H1 (cell line): Measurements from ENCODE around the gene VWA1. TPM values are rescaled to one million over a fixed set of nuclear protein-coding genes. Genes with fewer than 3 reads are reported as not detected.

Source experiments
- CTCF ChIA-PET: fragments of 300-600 bp; sonication (Branson Sonifier 250); formaldehyde crosslinking; loops from one replicate; lab custom pipeline; 2021; ENCODE audit not compliant: partially characterized antibody; lab: Charles Lee
- POLR2A ChIA-PET: fragments of 300-600 bp; sonication (Branson Sonifier 250); formaldehyde crosslinking; loops from one replicate; lab custom pipeline; 2021; ENCODE audit warnings: inconsistent platforms; ENCODE audit not compliant: partially characterized antibody; lab: Charles Lee
- DNase-seq, 2 experiments: peaks; one replicate each; pipeline versions ENCODE4 v3.0.0 to v3.0.0-alpha.2; 2010 to 2022; ENCODE audit warnings: low spot score in 2 of 2, low read depth in 1 of 2, mixed read lengths in 1 of 2
- FAIRE-seq: peaks from 2 replicates; lab custom pipeline; 2011; peaks lifted over from hg19 to GRCh38; lab: Jason Lieb, UNC
- H2AFZ ChIP-seq: 2 replicates; pipeline ENCODE4 v1.8.1; 2012; ENCODE audit warnings: low read length, inconsistent platforms
- H2AK5ac ChIP-seq: 2 replicates; pipeline ENCODE4 v1.6.1; 2013; ENCODE audit warnings: low read depth, low read length
- H2BK120ac ChIP-seq: replicated peaks from 2 replicates; pipeline ENCODE3; 2013; ENCODE audit warnings: low read depth, low read length, inconsistent platforms
- H2BK12ac ChIP-seq: 2 replicates; pipeline ENCODE4 v1.6.1; 2013; ENCODE audit warnings: low read depth, low read length
- H2BK15ac ChIP-seq: 2 replicates; pipeline ENCODE4 v1.6.1; 2013; ENCODE audit warnings: low read length
- H2BK20ac ChIP-seq: 2 replicates; pipeline ENCODE4 v1.6.1; 2013; ENCODE audit warnings: low read length
- H2BK5ac ChIP-seq: 2 replicates; pipeline ENCODE4 v1.6.1; 2013; ENCODE audit warnings: low read depth, low read length
- H3K14ac ChIP-seq: 2 replicates; pipeline ENCODE4 v1.6.1; 2013; ENCODE audit warnings: inconsistent platforms; ENCODE audit not compliant: insufficient read length
- H3K18ac ChIP-seq: 2 replicates; pipeline ENCODE4 v1.6.1; 2013; ENCODE audit warnings: low read length; ENCODE audit errors: extremely low read depth
- H3K23ac ChIP-seq: 2 replicates; pipeline ENCODE4 v1.6.1; 2013; ENCODE audit warnings: inconsistent platforms; ENCODE audit not compliant: insufficient read length
- H3K23me2 ChIP-seq: 2 replicates; pipeline ENCODE4 v1.6.1; 2013; ENCODE audit warnings: low read depth, low read length
- H3K27ac ChIP-seq: 2 replicates; pipeline ENCODE4 v1.6.1; 2011; ENCODE audit warnings: low read depth, low read length, inconsistent platforms
- H3K27me3 ChIP-seq, 4 experiments: replicated peaks in 1 of 4; 1 replicate in 1 of 4; 2 replicates in 3 of 4; pipeline versions ENCODE4 v1.6.1 to v1.8.1; 2011 to 2013; ENCODE audit warnings: low read length in 3 of 4, mild to moderate bottlenecking in 3 of 4, inconsistent platforms in 2 of 4, mixed read lengths in 2 of 4, moderate library complexity in 1 of 4; ENCODE audit not compliant: control insufficient read depth in 3 of 4, insufficient read depth in 3 of 4; ENCODE audit errors: extremely low read depth in 1 of 4
- H3K36me3 ChIP-seq, 4 experiments: 2 replicates each; pipeline versions ENCODE4 v1.6.1 to v1.8.1; 2011 to 2013; ENCODE audit warnings: mild to moderate bottlenecking in 4 of 4, low read length in 3 of 4, moderate library complexity in 2 of 4, control low read depth in 1 of 4, inconsistent platforms in 1 of 4; ENCODE audit not compliant: insufficient read depth in 4 of 4, control insufficient read depth in 2 of 4
- H3K4ac ChIP-seq: replicated peaks from 2 replicates; pipeline ENCODE3; 2013; ENCODE audit warnings: low read length, low read depth, mixed read lengths, inconsistent platforms; ENCODE audit not compliant: insufficient read length
- H3K4me1 ChIP-seq, 4 experiments: replicated peaks in 1 of 4; 1 replicate in 1 of 4; 2 replicates in 3 of 4; pipeline versions ENCODE4 v1.6.1 to v1.8.1; 2011 to 2013; ENCODE audit warnings: low read length in 3 of 4, inconsistent platforms in 2 of 4, mixed read lengths in 1 of 4; ENCODE audit not compliant: insufficient read depth in 4 of 4, control insufficient read depth in 3 of 4
- H3K4me2 ChIP-seq, 2 experiments: 2 replicates each; pipeline versions ENCODE4 v1.6.1 to v1.8.1; 2011 to 2013; ENCODE audit warnings: low read depth in 2 of 2, low read length in 2 of 2, control low read depth in 1 of 2, inconsistent platforms in 1 of 2, mild to moderate bottlenecking in 1 of 2; ENCODE audit not compliant: insufficient read depth in 1 of 2
- H3K4me3 ChIP-seq, 4 experiments: fragments of 200-600, 300-600 bp in 1 of 4; sonication (generic), shearing (Covaris generic), sonication (Bioruptor Twin) in 1 of 4; 2 replicates each; pipeline versions ENCODE4 v1.5.1 to v1.8.1; 2011 to 2016; ENCODE audit warnings: low read length in 4 of 4, low read depth in 3 of 4, control low read depth in 2 of 4, inconsistent platforms in 2 of 4, mild to moderate bottlenecking in 2 of 4, mixed read lengths in 1 of 4, moderate library complexity in 1 of 4; ENCODE audit not compliant: insufficient read depth in 2 of 4; ENCODE audit errors: extremely low read depth in 1 of 4
- H3K56ac ChIP-seq: replicated peaks from 2 replicates; pipeline ENCODE3; 2013; ENCODE audit warnings: low read depth, mild to moderate bottlenecking, mixed read lengths, low read length, inconsistent platforms; ENCODE audit not compliant: insufficient read length
- H3K79me1 ChIP-seq: 2 replicates; pipeline ENCODE4 v1.6.1; 2013; ENCODE audit warnings: low read depth, low read length, control low read depth
- H3K79me2 ChIP-seq, 2 experiments: 2 replicates each; pipeline versions ENCODE4 v1.6.1 to v1.8.1; 2012 to 2013; ENCODE audit warnings: low read length in 2 of 2, mild to moderate bottlenecking in 2 of 2, inconsistent platforms in 1 of 2; ENCODE audit not compliant: insufficient read depth in 2 of 2, control insufficient read depth in 1 of 2
- H3K9ac ChIP-seq, 4 experiments: replicated peaks in 1 of 4; 1 replicate in 1 of 4; 2 replicates in 3 of 4; pipeline versions ENCODE4 v1.6.1 to v1.8.1; 2011 to 2013; ENCODE audit warnings: low read depth in 3 of 4, low read length in 3 of 4, control low read depth in 2 of 4, mild to moderate bottlenecking in 2 of 4, moderate library complexity in 2 of 4, inconsistent platforms in 1 of 4; ENCODE audit errors: extremely low read depth in 1 of 4
- H3K9me3 ChIP-seq, 2 experiments: 2 replicates each; pipeline versions ENCODE4 v1.6.1 to v1.8.1; 2012 to 2013; ENCODE audit warnings: mild to moderate bottlenecking in 2 of 2, moderate library complexity in 2 of 2, control low read depth in 1 of 2, inconsistent platforms in 1 of 2, low read depth in 1 of 2, low read length in 1 of 2, mixed read lengths in 1 of 2; ENCODE audit not compliant: insufficient read depth in 2 of 2
- H4K20me1 ChIP-seq, 2 experiments: replicated peaks in 1 of 2; 2 replicates each; pipeline versions ENCODE3 to v1.8.1; 2011 to 2013; ENCODE audit warnings: inconsistent platforms in 2 of 2, low read length in 2 of 2, mild to moderate bottlenecking in 1 of 2; ENCODE audit not compliant: insufficient read depth in 2 of 2, control insufficient read depth in 1 of 2
- H4K5ac ChIP-seq: 2 replicates; pipeline ENCODE4 v1.6.1; 2013; ENCODE audit warnings: low read length, low read depth, mixed read lengths, inconsistent platforms; ENCODE audit not compliant: insufficient read length
- H4K8ac ChIP-seq: 2 replicates; pipeline ENCODE4 v1.8.0; 2013; ENCODE audit warnings: mild to moderate bottlenecking, moderate library complexity, low read length, inconsistent platforms; ENCODE audit not compliant: insufficient read depth; ENCODE audit errors: extremely low read depth
- H4K91ac ChIP-seq: replicated peaks from 2 replicates; pipeline ENCODE3; 2013; ENCODE audit warnings: low read length, mixed read lengths, inconsistent platforms; ENCODE audit not compliant: insufficient read length
- CREB1 ChIP-seq: IDR thresholded peaks from 2 replicates; pipeline ENCODE4 v1.6.1; 2012; ENCODE audit warnings: inconsistent platforms
- GABPA ChIP-seq: IDR thresholded peaks from 2 replicates; pipeline ENCODE4 v1.6.1; 2011; ENCODE audit warnings: mild to moderate bottlenecking, low read length, moderate library complexity, borderline replicate concordance; ENCODE audit not compliant: insufficient read depth
- GTF2F1 ChIP-seq: IDR thresholded peaks from 2 replicates; pipeline ENCODE4 v1.6.1; 2012; ENCODE audit warnings: low read depth, low read length, improper control_type of control experiment, borderline replicate concordance
- JUND ChIP-seq: IDR thresholded peaks from 2 replicates; pipeline ENCODE4 v1.6.1; 2011; ENCODE audit warnings: mild to moderate bottlenecking, improper control_type of control experiment, low read length
- RAD21 ChIP-seq, 2 experiments: IDR thresholded peaks in 1 of 2; conservative IDR thresholded peaks in 1 of 2; 2 replicates each; pipeline ENCODE4 v1.6.1; 2011; ENCODE audit warnings: low read depth in 2 of 2, low read length in 2 of 2, improper control_type of control experiment in 1 of 2, inconsistent platforms in 1 of 2, mild to moderate bottlenecking in 1 of 2, moderate library complexity in 1 of 2
- SP4 ChIP-seq: IDR thresholded peaks from 2 replicates; pipeline ENCODE4 v1.6.1; 2012; ENCODE audit warnings: low read length, inconsistent platforms
- TCF12 ChIP-seq: IDR thresholded peaks from 2 replicates; pipeline ENCODE4 v1.6.1; 2011; ENCODE audit warnings: low read depth, mild to moderate bottlenecking, low read length
- WGBS, 2 experiments: shearing (Covaris generic) in 1 of 2; methylation state at CpG; one replicate each; pipeline versions ENCODE4 v1.1.6 to v1.1.7; 2013 to 2015; ENCODE audit warnings: low lambda C conversion rate in 2 of 2, mixed read lengths in 2 of 2, inconsistent platforms in 1 of 2, low coverage in 1 of 2, missing lambda C conversion rate in 1 of 2; ENCODE audit not compliant: insufficient replicate concordance in 2 of 2, insufficient coverage in 1 of 2, insufficient read length in 1 of 2; ENCODE audit errors: extremely low coverage in 1 of 2, missing lambda C conversion rate in 1 of 2; 5-methylcytosine and 5-hydroxymethylcytosine counted together
- polyA plus RNA-seq, 7 experiments: library from polyadenylated mRNA; depleted of rRNA in 3 of 7; stranded (reverse) in 5 of 7; unstranded in 2 of 7; fragments of >200 nt in 5 of 7; fragments of 200-250 nt in 2 of 7; gene quantifications; 1 replicate in 5 of 7; 2 replicates in 1 of 7; 4 replicates in 1 of 7; pipeline versions ENCODE4 v1.2.1 to v1.2.3, GENCODE V29; 2011 to 2013; ENCODE audit warnings: missing spikeins in 2 of 7, mixed read lengths in 2 of 7
- total RNA-seq: library from RNA; stranded (reverse); fragmentation: NEBNext Ultra II Directional; extraction: Animal tissue kit (Norgen Biotek cat#: 25700); gene quantifications from 2 replicates; pipeline ENCODE4 v1.2.1, GENCODE V29; 2021
- TF ChIP-seq, protein P1 (sequence below): IDR thresholded peaks from 2 replicates; pipeline ENCODE4 v1.6.1; 2011; ENCODE audit warnings: low read length, improper control_type of control experiment
- TF ChIP-seq, protein P2 (sequence below): IDR thresholded peaks from 2 replicates; pipeline ENCODE4 v1.6.1; 2012; ENCODE audit warnings: low read length, inconsistent platforms

Gene VWA1
- total and polyA plus RNA-seq, 2 of the 8 experiments (the other 6 are each of a cell fraction or from before 2014, with no cell fraction given): 16.0 to 36.6 TPM

- Histone ChIP-seq H2BK5ac (no peak overlapping the region), H2AFZ (no peak overlapping the region), H3K9me3 (no peaks in the 10 kb centered on the region), H3K14ac (no peak overlapping the region), H3K27me3 (no peaks in the 10 kb centered on the region), H3K18ac (no peak overlapping the region), H2BK15ac (no peak overlapping the region), H4K91ac (no peak overlapping the region), H3K4me1 (peaks cover 0 to 7% (median 4%) of the 10 kb centered on the region in 4 experiments; a peak in 3 of 7 replicates), H3K4me2 (no peak overlapping the region), H2AK5ac (no peak overlapping the region), H3K23me2 (peaks cover 5% of the 10 kb centered on the region), H3K79me1 (peaks cover 9% of the 10 kb centered on the region), H3K9ac (no peak overlapping the region), H2BK12ac (no peak overlapping the region), H3K79me2 (peaks cover 4 to 30% of the 10 kb centered on the region in 2 experiments; a peak in 3 of 4 replicates), H2BK120ac (no peak overlapping the region), H4K8ac (no peak overlapping the region; the same call in 1 of the 2 replicates), H4K20me1 (peaks cover 6 to 14% of the 10 kb centered on the region in 2 experiments), H3K36me3 (peaks cover 52 to 85% (median 71%) of the 10 kb centered on the region in 4 experiments), H3K23ac (no peak overlapping the region), H4K5ac (no peak overlapping the region), H2BK20ac (no peak overlapping the region), H3K4me3 (no peak overlapping the region), H3K4ac (no peak overlapping the region), H3K27ac (no peak overlapping the region), H3K56ac (no peak overlapping the region)
- ChIA-PET POLR2A (interaction anchor here (20.0 to 33.4 kb wide), 3 partner anchors 3 to 37 kb away, joined by 515 to 719 read pairs (median 719); partner anchors contain the start of genes ANKRD65, AURKAIP1, CCNL2 and MRPL20), CTCF (interaction anchor here (0.6 to 3.4 kb wide), 4 partner anchors 8 to 48 kb away, joined by 3 to 20 read pairs (median 5); no protein-coding TSS in a partner anchor)
- 94% methylated on average over 11 of the region's 11 CpGs; no CpG with 5 or more reads in 1 of the 2 experiments for WGBS, 2 experiments
- DNase-seq (no peak), FAIRE-seq (no peak)
- TF ChIP-seq JUND: no peak
- TF ChIP-seq GTF2F1: no peak
- no peak for TF ChIP-seq RAD21 (IDR thresholded peaks at IDR 0.05 in 1 of 2, conservative IDR thresholded peaks at IDR 0.05 in 1 of 2; ENCODE audit: low read depth in 2 of 2, low read length in 2 of 2)
- no peak for TF ChIP-seq CREB1
- TF ChIP-seq SP4: no peak
- TF ChIP-seq, protein P1, sequence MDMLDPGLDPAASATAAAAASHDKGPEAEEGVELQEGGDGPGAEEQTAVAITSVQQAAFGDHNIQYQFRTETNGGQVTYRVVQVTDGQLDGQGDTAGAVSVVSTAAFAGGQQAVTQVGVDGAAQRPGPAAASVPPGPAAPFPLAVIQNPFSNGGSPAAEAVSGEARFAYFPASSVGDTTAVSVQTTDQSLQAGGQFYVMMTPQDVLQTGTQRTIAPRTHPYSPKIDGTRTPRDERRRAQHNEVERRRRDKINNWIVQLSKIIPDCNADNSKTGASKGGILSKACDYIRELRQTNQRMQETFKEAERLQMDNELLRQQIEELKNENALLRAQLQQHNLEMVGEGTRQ: no peak
- TF ChIP-seq TCF12: no peak
- TF ChIP-seq, protein P2, sequence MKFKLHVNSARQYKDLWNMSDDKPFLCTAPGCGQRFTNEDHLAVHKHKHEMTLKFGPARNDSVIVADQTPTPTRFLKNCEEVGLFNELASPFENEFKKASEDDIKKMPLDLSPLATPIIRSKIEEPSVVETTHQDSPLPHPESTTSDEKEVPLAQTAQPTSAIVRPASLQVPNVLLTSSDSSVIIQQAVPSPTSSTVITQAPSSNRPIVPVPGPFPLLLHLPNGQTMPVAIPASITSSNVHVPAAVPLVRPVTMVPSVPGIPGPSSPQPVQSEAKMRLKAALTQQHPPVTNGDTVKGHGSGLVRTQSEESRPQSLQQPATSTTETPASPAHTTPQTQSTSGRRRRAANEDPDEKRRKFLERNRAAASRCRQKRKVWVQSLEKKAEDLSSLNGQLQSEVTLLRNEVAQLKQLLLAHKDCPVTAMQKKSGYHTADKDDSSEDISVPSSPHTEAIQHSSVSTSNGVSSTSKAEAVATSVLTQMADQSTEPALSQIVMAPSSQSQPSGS: no peak
- no peak for TF ChIP-seq GABPA
These were observed 42.1 kb upstream of the VWA1 start for GRCh38 chr1:1393428-1393827.
